HG03064 (cell line): Measurements from ENCODE around the gene GPR137.

Source experiments
- ATAC-seq: cut with Tn5 transposase; IDR thresholded peaks from one replicate; pipeline ENCODE4 v1.9.1; 2021; ENCODE audit warnings: low read depth; ENCODE audit not compliant: unreplicated experiment

GPR137 gene

DNA sequence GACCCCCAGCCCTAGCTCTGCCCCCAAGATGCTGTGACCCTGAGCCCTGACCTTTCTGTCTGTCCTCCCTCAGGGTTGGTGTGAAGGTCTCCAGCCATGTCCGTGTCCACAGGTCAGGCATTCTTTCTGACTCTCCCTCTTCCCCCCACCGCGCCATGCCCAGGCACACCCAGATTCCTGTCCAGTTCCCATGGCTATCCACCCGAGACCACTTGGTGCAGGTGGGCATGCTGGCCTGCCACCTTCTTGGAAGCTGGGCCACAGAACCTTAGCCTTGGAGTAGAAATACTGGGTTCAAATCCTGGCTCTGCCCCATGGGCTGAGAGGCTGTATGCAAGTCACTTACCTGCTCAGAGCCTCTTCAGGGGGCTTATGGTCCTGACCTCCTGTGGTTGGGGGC, 36.6 kb upstream of the GPR137 start:
- ATAC-seq: no peak

DNA sequence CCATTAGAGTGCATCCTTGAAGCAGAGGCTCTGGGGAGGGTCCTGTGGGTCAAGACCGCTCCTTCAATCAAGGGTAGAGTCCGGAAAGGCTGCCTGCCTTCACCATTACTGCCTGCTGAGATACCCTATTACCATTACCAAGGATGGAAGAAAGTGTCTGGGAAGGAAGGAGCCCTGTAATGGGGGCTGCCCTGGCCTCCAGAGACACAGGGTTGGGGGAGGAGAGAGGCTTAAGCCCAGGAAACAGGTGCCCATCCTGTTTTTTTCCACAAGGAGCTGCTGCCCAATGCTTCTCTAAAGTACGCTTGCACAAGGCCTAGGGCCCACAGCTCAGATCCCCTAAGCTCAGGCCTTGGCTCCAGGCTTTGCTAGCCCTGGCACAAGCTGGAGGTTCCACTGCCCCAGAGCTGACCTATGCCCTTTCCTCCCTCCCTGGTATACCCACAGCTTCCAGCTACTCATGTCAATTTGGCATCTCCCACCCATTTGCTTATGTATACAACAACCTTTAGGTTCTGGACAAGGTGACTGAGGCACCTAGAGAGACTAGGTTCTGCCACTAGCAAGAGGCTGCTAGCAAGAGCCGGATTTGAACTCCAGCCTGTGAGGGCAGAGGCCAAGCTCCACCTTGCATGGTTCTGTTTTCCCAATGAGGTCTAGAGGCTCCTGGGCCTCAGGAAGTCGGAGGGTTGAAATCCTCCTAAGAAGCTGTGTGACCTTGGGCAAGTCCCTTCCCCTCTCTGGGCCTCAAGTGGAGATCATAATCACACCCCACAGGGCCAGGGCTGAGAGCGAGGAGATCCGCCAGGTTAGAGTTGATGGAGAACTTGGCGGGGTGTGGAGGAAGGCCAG, 35.9 kb upstream of the GPR137 start:
- ATAC-seq: no peak

DNA sequence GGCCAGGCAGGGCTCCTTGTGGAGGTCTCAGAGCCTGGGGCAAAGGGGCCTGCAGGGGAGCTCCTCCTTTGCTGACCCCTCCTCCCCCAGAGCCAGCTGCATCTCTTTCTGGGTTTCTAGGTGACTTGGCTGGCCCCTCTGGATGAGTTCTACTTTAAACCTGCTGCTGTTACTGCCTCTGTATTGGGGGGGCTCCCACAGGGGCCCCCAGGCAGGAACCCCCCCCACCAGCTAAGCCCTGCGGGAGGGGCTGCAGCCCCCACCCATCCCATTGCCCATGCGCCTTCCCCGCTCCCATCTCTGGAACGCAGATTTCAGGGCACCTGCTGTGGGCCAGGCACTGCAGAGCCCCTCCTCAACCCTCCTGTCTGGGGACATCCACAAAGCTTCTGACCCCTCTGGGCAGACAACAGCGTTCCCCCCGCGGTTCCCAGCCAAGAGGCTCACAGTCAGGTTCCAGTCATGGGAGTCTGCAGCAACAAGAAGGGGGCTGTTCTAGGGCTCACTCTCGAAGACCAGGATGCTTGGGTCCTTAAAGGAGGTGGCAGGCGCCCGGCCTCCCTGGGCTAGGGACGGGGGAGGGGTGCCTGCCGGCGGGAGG, 35.1 kb upstream of the GPR137 start:
- ATAC-seq: no peak

DNA sequence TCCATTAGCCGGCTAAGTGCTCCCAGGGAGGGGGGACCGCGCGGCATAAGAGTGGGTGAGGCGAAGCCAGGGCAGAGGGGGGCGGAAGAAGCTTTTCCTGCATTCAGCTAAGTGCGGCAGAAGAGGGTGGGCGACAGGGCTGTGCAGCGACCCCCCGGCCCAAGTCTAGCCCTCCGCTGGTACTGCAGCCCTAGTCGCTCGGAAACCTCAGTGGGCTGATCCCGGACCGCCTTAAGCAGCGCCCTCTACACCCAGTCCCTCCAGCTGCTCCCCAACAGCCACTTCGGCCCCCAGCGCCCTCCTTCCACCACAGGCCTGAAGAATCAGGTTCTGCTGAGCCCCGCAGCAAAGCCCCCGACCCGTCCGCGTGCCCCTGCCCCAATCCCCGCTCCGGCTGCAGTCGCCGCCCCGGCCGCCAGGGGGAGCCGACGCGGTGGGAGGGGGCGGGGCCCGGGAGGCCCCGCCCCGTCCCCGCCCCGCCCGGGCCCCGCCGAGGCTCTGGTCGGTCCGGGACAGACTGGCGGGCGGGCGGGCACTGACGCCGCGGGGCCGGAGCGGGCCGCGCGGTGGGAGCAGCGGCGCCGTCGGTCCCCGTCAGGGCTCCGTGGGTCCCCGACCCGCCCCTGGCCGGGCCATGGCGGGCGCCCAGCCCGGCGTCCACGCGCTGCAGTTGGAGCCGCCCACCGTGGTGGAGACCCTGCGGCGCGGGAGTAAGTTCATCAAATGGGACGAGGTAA, 34.5 kb upstream of the GPR137 start, which contains the start of gene PLCB3:
Gene PLCB3, plus strand, starts transcription at position 515 of the 737 bp plus-strand sequence. Its CDS starts 120 bp downstream, at position 635.
- ATAC-seq: no peak

DNA sequence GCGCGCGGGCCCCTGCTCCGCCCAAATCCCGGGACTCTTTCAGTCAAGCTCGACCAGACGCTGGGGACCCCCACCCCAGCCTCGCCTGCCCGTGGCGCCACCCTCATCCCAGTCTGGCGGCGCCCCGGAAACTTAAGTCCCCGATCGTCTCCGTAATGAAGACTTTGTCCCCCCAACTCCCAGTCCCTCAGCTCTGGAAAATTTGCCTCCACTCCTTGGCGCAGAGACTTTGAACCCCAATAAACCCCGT, 34.0 kb upstream of the GPR137 start:
- ATAC-seq: no peak

DNA sequence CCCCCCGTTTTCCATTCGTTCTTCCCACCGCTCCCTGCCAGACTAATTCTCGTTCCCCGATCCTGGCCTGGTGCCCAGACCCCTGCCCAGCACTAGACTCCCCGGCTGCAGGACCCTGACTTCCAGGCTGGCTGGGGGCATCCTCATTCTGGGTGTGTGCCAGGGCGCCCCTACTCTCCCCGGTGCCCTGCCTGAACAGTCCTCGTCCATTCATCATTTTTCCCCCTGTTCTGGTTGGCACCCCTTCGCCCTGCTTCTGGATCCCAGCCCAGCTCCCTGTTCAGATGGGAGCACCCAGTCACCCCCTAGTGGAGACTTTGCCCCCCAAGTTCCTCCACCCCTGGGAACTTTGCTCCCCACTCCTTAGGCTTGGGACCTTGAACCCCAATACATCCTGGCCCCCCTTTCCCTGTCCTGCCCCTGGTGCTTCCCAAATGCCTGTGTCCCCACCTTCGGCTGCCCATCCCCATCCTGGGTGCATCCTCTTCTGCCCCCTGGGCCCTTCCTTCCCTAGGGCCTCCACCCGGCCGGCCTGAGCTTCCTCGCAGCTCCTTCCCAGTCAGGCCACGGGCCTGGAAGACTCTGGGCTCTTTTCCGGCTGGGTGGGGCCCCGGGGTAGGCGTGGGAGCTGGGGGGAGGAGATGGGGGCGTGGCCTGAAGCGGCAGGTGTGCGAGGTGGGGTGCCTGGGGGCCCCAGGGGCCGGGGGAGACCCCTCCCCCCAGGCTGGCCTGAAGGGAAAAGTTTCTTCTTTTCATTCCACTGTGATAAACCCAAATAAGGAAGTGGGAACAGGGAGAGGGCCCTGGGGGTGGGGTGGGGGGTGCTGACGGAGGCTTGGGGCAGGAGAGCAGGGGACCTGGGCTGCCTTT, 33.4 kb upstream of the GPR137 start:
- ATAC-seq: no peak

DNA sequence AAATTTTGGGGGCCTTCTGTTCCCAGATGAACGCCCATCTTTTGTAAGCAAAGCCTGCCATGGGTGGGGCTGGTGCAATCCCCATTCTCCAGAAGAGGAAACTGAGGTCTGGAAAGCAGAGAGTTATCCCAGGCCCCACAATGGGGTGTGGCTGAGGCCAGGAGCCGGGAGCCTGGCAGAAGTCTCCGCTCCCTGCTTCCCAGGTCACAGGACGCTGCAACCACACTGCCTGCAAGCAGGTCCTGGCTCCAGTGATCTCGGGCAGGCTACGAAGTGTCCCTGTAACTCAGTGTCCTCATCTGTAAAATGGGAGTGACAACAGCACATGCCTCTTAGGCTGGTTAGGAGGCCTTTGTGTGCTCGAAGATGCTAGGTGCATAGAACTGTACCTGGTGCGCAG, 32.6 kb upstream of the GPR137 start:
- no peak for ATAC-seq

DNA sequence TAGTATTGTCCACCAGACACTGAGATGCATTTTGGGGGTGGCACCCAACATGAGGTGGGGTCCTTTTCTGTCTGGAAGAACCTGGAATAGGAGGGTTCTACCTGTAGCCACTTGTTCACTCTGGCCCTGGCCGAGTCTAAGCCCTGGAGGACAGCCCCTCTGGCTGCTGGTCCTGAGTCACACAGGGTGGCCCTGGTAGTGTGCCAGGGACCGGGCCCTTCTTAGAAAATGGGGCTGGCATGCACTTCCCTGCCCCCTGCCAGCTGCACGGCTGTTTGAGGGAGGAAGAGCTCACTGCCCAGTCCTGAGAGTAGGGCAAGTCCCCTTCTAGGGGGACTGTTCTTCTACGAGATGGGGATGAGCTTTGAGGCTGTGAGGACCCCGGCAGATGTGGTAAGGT, 32.2 kb upstream of the GPR137 start:
- ATAC-seq: no peak

DNA sequence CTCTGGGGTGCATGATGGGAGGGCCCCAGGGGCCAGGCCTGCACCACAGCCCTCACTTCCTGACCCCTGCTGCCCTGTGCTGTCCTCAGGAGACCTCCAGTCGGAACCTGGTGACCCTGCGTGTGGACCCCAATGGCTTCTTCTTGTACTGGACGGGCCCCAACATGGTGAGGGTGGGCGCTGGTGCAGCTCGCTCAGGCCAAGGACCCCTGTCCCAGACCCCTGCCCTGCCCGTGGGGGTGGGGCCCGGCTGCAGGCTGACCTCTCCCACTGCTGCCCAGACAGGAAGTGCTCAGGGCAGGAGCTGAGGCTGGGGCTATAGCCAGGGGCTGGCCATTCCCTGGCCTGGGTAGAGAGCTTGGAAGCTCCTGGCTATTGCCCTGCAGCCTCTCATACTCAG, 31.3 kb upstream of the GPR137 start:
- ATAC-seq: no peak

DNA sequence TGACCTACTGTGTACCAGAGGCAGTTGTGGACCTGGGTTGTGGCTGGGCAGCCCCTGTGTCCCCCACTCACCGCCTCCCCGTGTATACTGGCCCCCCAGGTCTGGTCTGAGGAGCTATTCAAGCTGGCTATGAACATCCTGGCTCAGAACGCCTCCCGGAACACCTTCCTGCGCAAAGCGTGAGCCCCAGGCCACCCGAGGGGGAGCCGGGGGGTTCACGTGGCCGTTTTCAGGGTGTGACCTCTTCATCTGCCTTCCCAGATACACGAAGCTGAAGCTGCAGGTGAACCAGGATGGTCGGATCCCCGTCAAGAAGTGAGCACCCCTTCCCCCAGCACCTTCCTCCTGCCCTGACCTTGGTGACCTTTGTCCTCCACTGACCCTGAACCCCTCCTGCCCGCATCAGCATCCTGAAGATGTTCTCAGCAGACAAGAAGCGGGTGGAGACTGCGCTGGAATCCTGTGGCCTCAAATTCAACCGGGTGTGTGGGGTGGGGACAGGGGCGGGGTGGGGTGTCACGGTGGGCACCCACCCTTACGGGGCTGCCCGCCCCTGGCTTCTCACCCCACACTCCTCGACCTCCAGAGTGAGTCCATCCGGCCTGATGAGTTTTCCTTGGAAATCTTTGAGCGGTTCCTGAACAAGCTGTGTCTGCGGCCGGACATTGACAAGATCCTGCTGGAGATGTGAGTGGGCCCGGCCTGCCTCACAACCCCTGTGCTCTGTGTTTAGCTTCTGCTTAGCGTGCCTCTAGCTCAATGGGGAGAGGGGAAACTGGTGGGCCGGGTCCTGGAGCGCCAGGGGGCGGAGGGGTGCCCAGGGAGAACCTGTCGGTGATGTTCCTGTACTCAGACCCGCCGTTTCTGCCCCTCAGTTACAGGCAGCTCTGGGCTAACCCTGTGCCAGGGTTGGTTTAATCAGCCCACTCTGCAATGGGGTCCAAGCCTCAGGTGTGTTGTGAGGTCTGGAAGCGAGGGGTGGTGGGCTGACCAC, 30.2 kb upstream of the GPR137 start:
- no peak for ATAC-seq

DNA sequence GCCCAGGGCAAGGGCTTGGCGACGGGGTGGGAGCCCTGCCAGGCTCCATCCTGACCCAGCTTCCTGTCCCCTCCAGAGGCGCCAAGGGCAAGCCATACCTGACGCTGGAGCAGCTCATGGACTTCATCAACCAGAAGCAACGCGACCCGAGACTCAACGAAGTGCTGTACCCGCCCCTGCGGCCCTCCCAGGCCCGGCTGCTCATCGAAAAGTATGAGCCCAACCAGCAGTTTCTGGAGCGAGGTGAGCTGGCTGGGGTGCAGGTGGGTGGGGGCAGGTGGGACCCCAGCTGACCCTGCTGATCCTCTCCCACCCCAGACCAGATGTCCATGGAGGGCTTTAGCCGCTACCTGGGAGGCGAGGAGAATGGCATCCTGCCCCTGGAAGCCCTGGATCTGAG, 29.3 kb upstream of the GPR137 start:
- ATAC-seq: no peak

DNA sequence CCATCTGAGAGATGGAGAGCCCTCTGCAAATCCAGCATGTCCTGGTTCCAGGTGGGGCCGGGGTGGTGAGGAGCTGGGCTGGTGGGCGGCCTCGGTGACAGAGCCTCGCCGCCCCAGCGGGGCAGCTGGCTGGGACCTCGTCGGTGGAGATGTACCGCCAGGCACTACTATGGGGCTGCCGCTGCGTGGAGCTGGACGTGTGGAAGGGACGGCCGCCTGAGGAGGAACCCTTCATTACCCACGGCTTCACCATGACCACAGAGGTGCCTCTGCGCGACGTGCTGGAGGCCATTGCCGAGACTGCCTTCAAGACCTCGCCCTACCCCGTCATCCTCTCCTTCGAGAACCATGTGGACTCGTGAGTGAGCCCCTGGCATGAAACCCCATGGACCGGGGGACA, 27.3 kb upstream of the GPR137 start:
- no peak for ATAC-seq

DNA sequence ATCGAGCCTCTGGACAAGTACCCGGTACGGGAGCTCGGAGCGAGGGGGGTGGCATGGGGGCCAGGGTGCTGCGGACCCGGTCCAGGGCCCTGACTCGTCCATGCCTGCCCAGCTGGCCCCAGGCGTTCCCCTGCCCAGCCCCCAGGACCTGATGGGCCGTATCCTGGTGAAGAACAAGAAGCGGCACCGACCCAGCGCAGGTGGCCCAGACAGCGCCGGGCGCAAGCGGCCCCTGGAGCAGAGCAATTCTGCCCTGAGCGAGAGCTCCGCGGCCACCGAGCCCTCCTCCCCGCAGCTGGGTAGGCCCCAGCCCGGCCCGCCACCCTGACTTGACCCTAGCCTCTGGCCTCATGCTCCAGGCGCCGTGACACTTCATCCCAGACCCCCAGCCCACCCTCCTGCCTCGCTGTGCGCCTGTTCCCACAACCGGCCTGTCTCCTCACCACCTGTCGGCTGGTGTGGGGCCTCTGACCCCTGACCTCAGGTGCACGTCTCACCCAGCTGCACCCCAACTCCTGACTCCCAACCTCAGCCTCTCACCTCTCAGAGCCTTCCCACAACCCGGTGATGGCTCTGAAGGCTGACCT, 26.6 kb upstream of the GPR137 start:
- no peak for ATAC-seq

DNA sequence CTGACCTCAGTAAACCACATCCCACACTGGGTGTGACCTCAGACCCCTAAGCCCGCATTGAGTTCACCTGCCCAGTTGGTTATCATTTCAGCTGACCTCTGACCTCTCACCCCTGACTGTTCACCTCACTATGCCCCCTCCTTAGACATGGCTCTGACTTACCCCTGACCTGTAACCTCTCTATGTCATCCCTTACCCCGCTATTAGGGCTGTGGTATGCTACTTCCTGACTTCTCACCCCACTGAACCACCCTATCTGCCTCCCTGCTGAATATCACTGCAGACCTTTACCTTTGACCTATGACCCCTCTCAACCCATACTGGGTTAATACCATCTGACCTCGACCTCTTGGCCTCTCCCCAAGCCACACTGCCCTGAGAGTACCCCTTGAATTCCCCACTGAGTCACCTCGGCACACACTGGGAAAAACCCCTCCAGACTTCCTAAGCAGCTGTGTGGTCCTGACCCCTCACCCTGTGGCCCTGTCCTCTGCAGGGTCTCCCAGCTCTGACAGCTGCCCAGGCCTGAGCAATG, 26.0 kb upstream of the GPR137 start:
- no peak for ATAC-seq

DNA sequence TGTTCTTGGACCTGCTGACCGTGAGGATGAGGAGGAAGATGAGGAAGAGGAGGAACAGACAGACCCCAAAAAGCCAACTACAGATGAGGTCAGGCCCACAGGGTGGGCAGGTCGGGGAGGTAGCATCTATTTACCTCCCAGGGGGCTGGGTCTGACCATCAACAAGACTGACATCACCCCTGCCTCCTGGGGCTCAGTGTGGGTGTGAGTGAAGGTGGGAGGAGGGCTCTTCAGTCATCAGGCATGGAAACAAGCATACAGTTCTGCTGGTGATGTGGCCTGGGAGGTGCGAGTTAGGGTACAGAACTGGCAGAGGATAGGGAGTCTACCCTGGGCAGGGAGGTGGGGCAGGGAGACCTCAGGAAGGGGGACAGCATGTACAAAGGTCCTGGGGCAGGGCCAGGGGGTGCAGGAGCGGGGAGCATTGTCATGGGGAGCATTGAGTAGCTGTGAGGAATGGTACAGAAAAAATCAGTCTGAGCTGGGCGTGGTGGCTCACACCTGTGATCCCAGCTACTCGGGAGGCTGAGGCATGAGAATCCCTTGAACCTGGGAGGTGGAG, 25.4 kb upstream of the GPR137 start:
- ATAC-seq: no peak

DNA sequence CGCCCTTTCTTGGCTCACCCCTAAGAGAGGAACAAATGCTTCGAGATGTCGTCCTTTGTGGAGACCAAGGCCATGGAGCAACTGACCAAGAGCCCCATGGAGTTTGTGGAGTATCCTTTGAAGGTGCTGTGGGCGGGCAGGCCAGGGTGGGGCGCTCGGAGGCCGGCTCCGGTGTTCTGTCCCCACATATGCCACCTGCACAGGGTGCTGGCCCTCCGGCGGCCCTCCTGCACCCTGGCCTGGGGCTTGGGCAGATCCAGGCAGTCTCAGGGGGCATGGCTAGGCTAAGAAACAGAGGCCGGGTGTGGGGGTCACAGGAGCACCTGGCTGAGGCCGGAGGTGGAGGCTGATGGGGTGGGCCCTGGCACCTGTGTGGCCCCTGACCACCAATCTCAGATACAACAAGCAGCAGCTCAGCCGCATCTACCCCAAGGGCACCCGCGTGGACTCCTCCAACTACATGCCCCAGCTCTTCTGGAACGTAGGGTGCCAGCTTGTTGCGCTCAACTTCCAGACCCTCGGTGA, 24.0 kb upstream of the GPR137 start:
- no peak for ATAC-seq

DNA sequence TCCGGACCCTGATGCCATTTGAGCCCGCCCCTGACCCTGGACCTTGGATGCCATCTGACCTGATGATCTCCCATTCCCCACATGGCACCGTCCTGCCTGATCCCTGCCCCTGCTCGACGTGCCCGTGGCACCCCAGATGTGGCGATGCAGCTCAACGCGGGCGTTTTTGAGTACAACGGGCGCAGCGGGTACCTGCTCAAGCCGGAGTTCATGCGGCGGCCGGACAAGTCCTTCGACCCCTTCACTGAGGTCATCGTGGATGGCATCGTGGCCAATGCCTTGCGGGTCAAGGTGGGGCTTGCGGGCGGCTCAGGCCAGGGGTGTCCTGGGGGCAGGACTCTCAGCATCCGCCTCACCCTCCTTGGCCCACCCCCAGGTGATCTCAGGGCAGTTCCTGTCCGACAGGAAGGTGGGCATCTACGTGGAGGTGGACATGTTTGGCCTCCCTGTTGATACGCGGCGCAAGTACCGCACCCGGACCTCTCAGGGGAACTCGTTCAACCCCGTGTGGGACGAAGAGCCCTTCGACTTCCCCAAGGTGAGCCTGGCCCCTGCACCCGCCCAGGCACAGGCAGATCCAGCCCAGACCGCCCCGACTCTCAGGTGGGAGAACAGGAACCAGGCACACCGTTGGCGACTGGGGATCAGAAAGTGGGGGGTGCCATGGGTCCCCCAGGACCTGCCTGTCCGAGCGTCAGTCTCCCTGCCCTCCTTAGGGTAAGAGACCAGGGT, 23.2 kb upstream of the GPR137 start:
- ATAC-seq: no peak
